ENCODE data around the gene DIP2B. TPM values are rescaled to one million over a fixed set of nuclear protein-coding genes. Genes with fewer than 3 reads are reported as not detected.
"Not testable (repeated sequence)": the region's sequence is repeated elsewhere in the genome, so short reads cannot be mapped to it uniquely, and the experiment has no call there.

Gene DIP2B
- total RNA-seq, 1 experiment from 2014 or later: 20.0 TPM

GRCh38 chr12:50679612-50680011 is 174.8 kb downstream of the DIP2B start:
- H3K4me3 Mint-ChIP-seq: no peak overlapping the region
- Histone ChIP-seq H3K79me1 (ENCODE audit: insufficient read depth, low read depth, low read length, poor library complexity, severe bottlenecking) (no peaks in the 10 kb centered on the region), H3K27me3 (ENCODE audit: insufficient read depth, low read length) (no peaks in the 10 kb centered on the region), H2AFZ (ENCODE audit: low read length) (no peak overlapping the region), H2BK15ac (ENCODE audit: low read depth, low read length) (no peak overlapping the region), H2BK120ac (ENCODE audit: low read depth, low read length, poor library complexity, severe bottlenecking) (no peak overlapping the region), H3T11ph (ENCODE audit: low read length) (no peak overlapping the region), H4K5ac (ENCODE audit: insufficient read length, low read depth, low read length) (no peak overlapping the region), H2BK20ac (ENCODE audit: low read depth, low read length, poor library complexity, severe bottlenecking) (no peak overlapping the region), H2BK12ac (ENCODE audit: insufficient read length, low read depth, low read length) (no peak overlapping the region), H4K20me1 (ENCODE audit: control insufficient read depth, insufficient read depth, insufficient read length) (no peaks in the 10 kb centered on the region), H2BK5ac (ENCODE audit: insufficient read length, low read length) (no peak overlapping the region), H3K4me2 (ENCODE audit: insufficient read depth, insufficient read length, low read length) (no peak overlapping the region), H3K4me1 (ENCODE audit: insufficient read depth, low read length) (no peaks in the 10 kb centered on the region), H3K56ac (ENCODE audit: insufficient read length, low read depth, low read length) (no peak overlapping the region), H3K9ac (ENCODE audit: extremely low read depth, insufficient read length, low read length) (no peak overlapping the region), H3K4ac (ENCODE audit: low read depth, low read length) (no peak overlapping the region), H4K91ac (ENCODE audit: insufficient read length, low read depth, low read length) (no peak overlapping the region), H3K14ac (ENCODE audit: insufficient read depth, low read length) (no peak overlapping the region), H3K9me3 (ENCODE audit: control insufficient read depth, low read depth, low read length) (no peaks in the 10 kb centered on the region), H3K23me2 (ENCODE audit: insufficient read length, low read depth, low read length, poor library complexity, severe bottlenecking) (no peaks in the 10 kb centered on the region), H3K23ac (ENCODE audit: insufficient read length, low read depth, low read length) (no peak overlapping the region), H2AK5ac (ENCODE audit: insufficient read length, low read length) (no peak overlapping the region), H3K18ac (ENCODE audit: insufficient read length, low read depth, low read length) (no peak overlapping the region), H3K79me2 (ENCODE audit: insufficient read depth, low read length) (no peaks in the 10 kb centered on the region), H4K8ac (replicated peaks; ENCODE audit: insufficient read length, low read depth, low read length) (no peak overlapping the region), H3K27ac (ENCODE audit: insufficient read length, low read depth, low read length) (no peak overlapping the region)
- no peaks in the 10 kb centered on the region for H3K9me3 Mint-ChIP-seq
- TF ChIP-seq CTCF (conservative IDR thresholded peaks at IDR 0.05): no peak
- no peaks in the 10 kb centered on the region for H3K27me3 Mint-ChIP-seq (ENCODE audit: low read depth)
- H3K4me1 Mint-ChIP-seq: no peaks in the 10 kb centered on the region
- no peak for DNase-seq
- H3K36me3 Mint-ChIP-seq (ENCODE audit: insufficient read depth in 1 of 3, low read depth in 3 of 3): peaks cover 21 to 40% (median 31%) of the 10 kb centered on the region in 3 experiments
- WGBS (ENCODE audit: extremely low coverage, insufficient read length, low lambda C conversion rate): no CpG with 5 or more reads among the region's 1 CpG
- no peak overlapping the region for H3K27ac Mint-ChIP-seq

GRCh38 chr12:50681064-50681463 is 176.3 kb downstream of the DIP2B start:
- H2BK15ac ChIP-seq (ENCODE audit: low read depth, low read length); H3K27ac ChIP-seq (ENCODE audit: insufficient read length, low read depth, low read length); H2BK12ac ChIP-seq (ENCODE audit: insufficient read length, low read depth, low read length); H3K9me3 ChIP-seq (ENCODE audit: control insufficient read depth, low read depth, low read length); H3K9ac ChIP-seq (ENCODE audit: extremely low read depth, insufficient read length, low read length); H2BK20ac ChIP-seq (ENCODE audit: low read depth, low read length, poor library complexity, severe bottlenecking); H3K4me2 ChIP-seq (ENCODE audit: insufficient read depth, insufficient read length, low read length); H4K5ac ChIP-seq (ENCODE audit: insufficient read length, low read depth, low read length); H3K79me1 ChIP-seq (ENCODE audit: insufficient read depth, low read depth, low read length, poor library complexity, severe bottlenecking); H3K4ac ChIP-seq (ENCODE audit: low read depth, low read length); H3K79me2 ChIP-seq (ENCODE audit: insufficient read depth, low read length); H3T11ph ChIP-seq (ENCODE audit: low read length); H2AK5ac ChIP-seq (ENCODE audit: insufficient read length, low read length); H3K4me3 Mint-ChIP-seq; H3K18ac ChIP-seq (ENCODE audit: insufficient read length, low read depth, low read length); H4K8ac ChIP-seq (replicated peaks; ENCODE audit: insufficient read length, low read depth, low read length); DNase-seq; H3K27me3 Mint-ChIP-seq (ENCODE audit: low read depth); H2BK5ac ChIP-seq (ENCODE audit: insufficient read length, low read length); H2AFZ ChIP-seq (ENCODE audit: low read length); H3K9me3 Mint-ChIP-seq; H4K91ac ChIP-seq (ENCODE audit: insufficient read length, low read depth, low read length); H3K23me2 ChIP-seq (ENCODE audit: insufficient read length, low read depth, low read length, poor library complexity, severe bottlenecking); H3K14ac ChIP-seq (ENCODE audit: insufficient read depth, low read length); H3K23ac ChIP-seq (ENCODE audit: insufficient read length, low read depth, low read length); H3K27ac Mint-ChIP-seq; H4K20me1 ChIP-seq (ENCODE audit: control insufficient read depth, insufficient read depth, insufficient read length); H3K4me1 Mint-ChIP-seq; H3K27me3 ChIP-seq (ENCODE audit: insufficient read depth, low read length); H3K4me1 ChIP-seq (ENCODE audit: insufficient read depth, low read length); H3K56ac ChIP-seq (ENCODE audit: insufficient read length, low read depth, low read length); H2BK120ac ChIP-seq (ENCODE audit: low read depth, low read length, poor library complexity, severe bottlenecking): not testable (repeated sequence)
- WGBS (ENCODE audit: extremely low coverage, insufficient read length, low lambda C conversion rate): no CpG with 5 or more reads among the region's 3 CpGs
- H3K36me3 Mint-ChIP-seq (ENCODE audit: insufficient read depth in 1 of 3, low read depth in 3 of 3): peaks cover 18 to 33% (median 31%) of the 10 kb centered on the region in 3 experiments

Data from H9 (cell line).